ES-I3 (cell line): ENCODE data around the gene CHST1.

Source experiments
- H3K36me3 ChIP-seq: 2 replicates; pipeline ENCODE4 v1.6.1; 2013; ENCODE audit warnings: mild to moderate bottlenecking, low read length, control low read depth, moderate library complexity; ENCODE audit not compliant: insufficient read depth
- H3K4me1 ChIP-seq: 2 replicates; pipeline ENCODE4 v1.6.1; 2013; ENCODE audit warnings: mild to moderate bottlenecking, control low read depth, low read length; ENCODE audit not compliant: insufficient read depth
- H3K9ac ChIP-seq: 2 replicates; pipeline ENCODE4 v1.6.1; 2013; ENCODE audit warnings: low read depth, mild to moderate bottlenecking, low read length, moderate library complexity
- H3K9me3 ChIP-seq: 2 replicates; pipeline ENCODE4 v1.6.1; 2013; ENCODE audit warnings: mild to moderate bottlenecking, low read length, moderate library complexity; ENCODE audit not compliant: control insufficient read depth, insufficient read depth

The CHST1 gene

GRCh38 chr11:45649544-45650165 lies 15.8 kb downstream of the CHST1 start:
- H3K9ac ChIP-seq: no peak overlapping the region
- no peaks in the 10 kb centered on the region for H3K36me3 ChIP-seq
- H3K4me1 ChIP-seq: peaks cover 9% of the 10 kb centered on the region; the same call in 1 of the 2 replicates
- no peaks in the 10 kb centered on the region for H3K9me3 ChIP-seq

- Histone ChIP-seq H3K9me3 (no peaks in the 10 kb centered on the region), H3K9ac (no peak overlapping the region), H3K36me3 (no peaks in the 10 kb centered on the region), H3K4me1 (peaks cover 6% of the 10 kb centered on the region; the same call in 1 of the 2 replicates)
Observed at GRCh38 chr11:45648931-45649330, 16.5 kb downstream of the CHST1 start.

- H3K9me3 ChIP-seq: no peaks in the 10 kb centered on the region
- no peaks in the 10 kb centered on the region for H3K36me3 ChIP-seq
- no peak overlapping the region for H3K9ac ChIP-seq
- peaks cover 6% of the 10 kb centered on the region; the same call in 1 of the 2 replicates for H3K4me1 ChIP-seq
Observed at GRCh38 chr11:45647786-45648185, 17.6 kb downstream of the CHST1 start.

- H3K9ac ChIP-seq: no peak overlapping the region
- no peaks in the 10 kb centered on the region for H3K9me3 ChIP-seq
- peaks cover 6% of the 10 kb centered on the region; the same call in 1 of the 2 replicates for H3K4me1 ChIP-seq
- H3K36me3 ChIP-seq: no peaks in the 10 kb centered on the region
Observed at GRCh38 chr11:45647329-45647728, 18.1 kb downstream of the CHST1 start.

GRCh38 chr11:45646275-45646927 lies 19.0 kb downstream of the CHST1 start:
- Histone ChIP-seq H3K36me3 (no peaks in the 10 kb centered on the region), H3K9me3 (no peaks in the 10 kb centered on the region), H3K9ac (no peak overlapping the region), H3K4me1 (peaks cover 6% of the 10 kb centered on the region; the same call in 1 of the 2 replicates)

GRCh38 chr11:45644981-45645889 lies 20.2 kb downstream of the CHST1 start:
- H3K9ac ChIP-seq: no peak overlapping the region
- H3K9me3 ChIP-seq: no peaks in the 10 kb centered on the region
- H3K4me1 ChIP-seq: peaks cover 6% of the 10 kb centered on the region; the same call in 1 of the 2 replicates
- H3K36me3 ChIP-seq: no peaks in the 10 kb centered on the region

GRCh38 chr11:45643598-45644260 lies 21.7 kb downstream of the CHST1 start:
- Histone ChIP-seq H3K9me3 (no peaks in the 10 kb centered on the region), H3K9ac (no peak overlapping the region), H3K4me1 (peaks cover 6% of the 10 kb centered on the region; the same call in 1 of the 2 replicates), H3K36me3 (no peaks in the 10 kb centered on the region)

- Histone ChIP-seq H3K36me3 (no peaks in the 10 kb centered on the region), H3K9ac (no peak overlapping the region), H3K9me3 (peaks cover 3% of the 10 kb centered on the region; the same call in 1 of the 2 replicates), H3K4me1 (no peaks in the 10 kb centered on the region)
Observed at GRCh38 chr11:45641961-45642360, 23.5 kb downstream of the CHST1 start.

GRCh38 chr11:45638051-45638450 lies 27.4 kb downstream of the CHST1 start:
- Histone ChIP-seq H3K9ac (no peak overlapping the region), H3K4me1 (no peaks in the 10 kb centered on the region), H3K9me3 (peaks cover 3% of the 10 kb centered on the region; the same call in 1 of the 2 replicates), H3K36me3 (no peaks in the 10 kb centered on the region)

- no peaks in the 10 kb centered on the region for H3K4me1 ChIP-seq
- peaks cover 3% of the 10 kb centered on the region; the same call in 1 of the 2 replicates for H3K9me3 ChIP-seq
Observed at GRCh38 chr11:45635907-45636306, 29.5 kb downstream of the CHST1 start.

GRCh38 chr11:45625611-45626010 lies 39.8 kb downstream of the CHST1 start:
- H3K36me3 ChIP-seq: no peaks in the 10 kb centered on the region
- peaks cover 4% of the 10 kb centered on the region for H3K9me3 ChIP-seq
- no peak overlapping the region for H3K9ac ChIP-seq
- no peaks in the 10 kb centered on the region for H3K4me1 ChIP-seq

More at GRCh38 chr11:45635907-45636306, 29.5 kb downstream of the CHST1 start:
- Histone ChIP-seq H3K9ac (no peak overlapping the region), H3K36me3 (no peaks in the 10 kb centered on the region)

GRCh38 chr11:45624095-45624494 lies 41.3 kb downstream of the CHST1 start:
- H3K36me3 ChIP-seq: no peaks in the 10 kb centered on the region
- H3K4me1 ChIP-seq: no peaks in the 10 kb centered on the region
- H3K9me3 ChIP-seq: peaks cover 6% of the 10 kb centered on the region
- no peak overlapping the region for H3K9ac ChIP-seq

GRCh38 chr11:45622861-45623260 lies 42.6 kb downstream of the CHST1 start:
- Histone ChIP-seq H3K9ac (no peak overlapping the region), H3K36me3 (no peaks in the 10 kb centered on the region), H3K4me1 (no peaks in the 10 kb centered on the region), H3K9me3 (peaks cover 5% of the 10 kb centered on the region)

GRCh38 chr11:45622283-45622682 lies 43.1 kb downstream of the CHST1 start:
- H3K9ac ChIP-seq: no peak overlapping the region
- H3K4me1 ChIP-seq: no peaks in the 10 kb centered on the region
- peaks cover 2% of the 10 kb centered on the region; the same call in 1 of the 2 replicates for H3K9me3 ChIP-seq
- H3K36me3 ChIP-seq: no peaks in the 10 kb centered on the region
